ENCODE measurements around the gene SNTG2.

DNA sequence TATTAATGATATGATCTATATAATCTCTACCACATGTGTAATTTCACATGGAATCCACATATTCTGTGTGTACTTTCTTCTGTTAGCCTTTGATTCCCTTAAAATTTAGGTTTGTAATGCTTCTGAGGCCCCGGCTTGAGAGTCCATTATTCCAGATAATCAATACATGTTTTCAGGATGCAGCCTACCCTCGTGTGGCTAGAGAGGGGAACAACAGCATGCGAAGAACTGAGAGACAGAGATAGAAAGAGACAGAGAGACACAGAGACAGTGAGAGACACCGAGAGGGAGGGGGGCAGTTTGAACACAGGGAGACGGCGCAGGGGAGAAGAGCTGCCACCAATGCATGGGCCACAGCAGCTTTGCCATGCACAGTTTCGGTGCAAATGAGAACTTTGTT lies 185.4 kb downstream of the SNTG2 start:
- TF ChIP-seq POLR2A (IDR thresholded peaks at IDR 0.05) (no peak), CTCF (IDR thresholded peaks at IDR 0.05) (peak in 1 of 4 experiments; percentile 20)

Measured in prostate gland (tissue), 2 donors.